SK-N-SH (cell line): ENCODE measurements around the gene PDHX. TPM values are rescaled to one million over a fixed set of nuclear protein-coding genes. Genes with fewer than 3 reads are reported as not detected.

ENCODE experiments used
- CTCF ChIA-PET: fragments of 300-600, 350-600 bp; formaldehyde crosslinking; extraction: SDS; loops from one replicate; lab custom pipeline; 2021; lab: Yijun Ruan, JAX
- POLR2A ChIA-PET: fragments of 350-600 bp; sonication (Branson Sonifier 250); formaldehyde crosslinking; extraction: SDS; loops from one replicate; lab custom pipeline; 2020; ENCODE audit warnings: antibody characterized with exemption, inconsistent platforms; lab: Yijun Ruan, JAX
- DNase-seq: peaks from one replicate; pipeline ENCODE4 v3.0.0; 2012
- H2AFZ ChIP-seq: fragments of 200-600 bp; sonication (generic); 2 replicates; pipeline ENCODE4 v1.8.1; 2016; ENCODE audit warnings: antibody characterized with exemption, mild to moderate bottlenecking, low read depth
- H3F3A ChIP-seq: fragments of 200-600 bp; sonication (generic); replicated peaks from 2 replicates; pipeline ENCODE3; 2016; ENCODE audit warnings: antibody characterized with exemption, mild to moderate bottlenecking; ENCODE audit not compliant: insufficient read depth
- H3K27ac ChIP-seq, 2 experiments: fragments of 200-500 bp in 1 of 2; fragments of 200-600 bp in 1 of 2; sonication (Bioruptor generic) in 1 of 2; sonication (generic), shearing (Covaris generic) in 1 of 2; 2 replicates each; pipeline versions ENCODE4 v1.5.1 to v1.6.1; 2014 to 2016; ENCODE audit warnings: low read depth in 2 of 2, inconsistent platforms in 1 of 2, low read length in 1 of 2, mild to moderate bottlenecking in 1 of 2, mixed read lengths in 1 of 2
- H3K27me3 ChIP-seq: fragments of 200-600 bp; sonication (generic), shearing (Covaris generic); 2 replicates; pipeline ENCODE4 v1.6.1; 2016; ENCODE audit warnings: mixed run types; ENCODE audit not compliant: insufficient read depth
- H3K36me3 ChIP-seq, 2 experiments: fragments of 200-500 bp in 1 of 2; fragments of 200-600 bp in 1 of 2; sonication (Bioruptor generic) in 1 of 2; sonication (generic) in 1 of 2; replicated peaks in 1 of 2; 2 replicates each; pipeline versions ENCODE3 to v1.5.1; 2014 to 2016; ENCODE audit warnings: low read length in 1 of 2, mild to moderate bottlenecking in 1 of 2; ENCODE audit not compliant: insufficient read depth in 2 of 2, control insufficient read depth in 1 of 2
- H3K4me1 ChIP-seq, 2 experiments: fragments of 200-500 bp in 1 of 2; fragments of 200-600 bp in 1 of 2; sonication (Bioruptor generic) in 1 of 2; sonication (generic), shearing (Covaris generic) in 1 of 2; 2 replicates each; pipeline versions ENCODE4 v1.5.1 to v1.6.1; 2014 to 2016; ENCODE audit warnings: low read depth in 1 of 2, low read length in 1 of 2, mixed run types in 1 of 2; ENCODE audit not compliant: insufficient read depth in 2 of 2, control insufficient read depth in 1 of 2
- H3K4me2 ChIP-seq: fragments of 200-600 bp; sonication (generic), shearing (Covaris generic); 2 replicates; pipeline ENCODE4 v1.6.1; 2017; ENCODE audit warnings: mixed run types
- H3K4me3 ChIP-seq, 2 experiments: fragments of 200-500 bp in 1 of 2; fragments of 200-600 bp in 1 of 2; sonication (Bioruptor generic) in 1 of 2; sonication (generic), shearing (Covaris generic) in 1 of 2; 2 replicates each; pipeline versions ENCODE4 v1.5.1 to v1.8.1; 2014 to 2016; ENCODE audit warnings: low read depth in 2 of 2, inconsistent platforms in 1 of 2, low read length in 1 of 2, mild to moderate bottlenecking in 1 of 2, mixed read lengths in 1 of 2, moderate library complexity in 1 of 2
- H3K79me2 ChIP-seq: fragments of 200-600 bp; sonication (generic); 2 replicates; pipeline ENCODE4 v1.8.1; 2017; ENCODE audit warnings: mild to moderate bottlenecking; ENCODE audit not compliant: insufficient read depth
- H3K9ac ChIP-seq: fragments of 200-600 bp; sonication (generic); 2 replicates; pipeline ENCODE4 v1.6.1; 2017; ENCODE audit warnings: mixed run types
- H3K9me2 ChIP-seq: fragments of 200-600 bp; sonication (generic); 2 replicates; pipeline ENCODE4 v1.6.1; 2017; ENCODE audit warnings: mixed run types
- H3K9me3 ChIP-seq: fragments of 200-600 bp; sonication (generic); 2 replicates; pipeline ENCODE4 v1.6.1; 2017; ENCODE audit warnings: mixed run types, mild to moderate bottlenecking, moderate library complexity
- H4K20me1 ChIP-seq: fragments of 200-600 bp; sonication (generic); 2 replicates; pipeline ENCODE4 v1.6.1; 2017; ENCODE audit warnings: mild to moderate bottlenecking, mixed run types; ENCODE audit not compliant: insufficient read depth
- CTCF ChIP-seq: fragments of 200-600 bp; sonication (generic); IDR thresholded peaks from 2 replicates; pipeline ENCODE4 v1.6.1; 2017; ENCODE audit warnings: antibody characterized with exemption, mild to moderate bottlenecking, moderate library complexity
- ELF1 ChIP-seq: IDR thresholded peaks from 2 replicates; pipeline ENCODE4 v1.4.0; 2012
- IRF3 ChIP-seq: fragments of 150-350 bp; IDR thresholded peaks from 2 replicates; pipeline ENCODE4 v1.6.1; 2016; ENCODE audit warnings: mild to moderate bottlenecking, low read depth, low read length
- JUND ChIP-seq: IDR thresholded peaks from 2 replicates; pipeline ENCODE4 v1.4.0; 2012
- MEF2A ChIP-seq: IDR thresholded peaks from 2 replicates; pipeline ENCODE4 v1.4.0; 2012; ENCODE audit warnings: low read depth, borderline replicate concordance
- MXI1 ChIP-seq: IDR thresholded peaks from 2 replicates; pipeline ENCODE4 v1.6.1; 2012; ENCODE audit warnings: mild to moderate bottlenecking, low read depth, low read length, improper control_type of control experiment
- NRF1 ChIP-seq: IDR thresholded peaks from 2 replicates; pipeline ENCODE4 v1.6.1; 2012; ENCODE audit warnings: low read depth, mild to moderate bottlenecking, low read length
- POLR2AphosphoS5 ChIP-seq: IDR thresholded peaks from 2 replicates; pipeline ENCODE4 v1.6.1; 2012; ENCODE audit warnings: low read depth, low read length
- REST ChIP-seq: IDR thresholded peaks from 2 replicates; pipeline ENCODE4 v1.6.1; 2012; ENCODE audit warnings: mild to moderate bottlenecking, low read depth, low read length, moderate library complexity
- TEAD4 ChIP-seq: IDR thresholded peaks from 2 replicates; pipeline ENCODE4 v1.4.0; 2012; ENCODE audit warnings: mild to moderate bottlenecking, borderline replicate concordance; ENCODE audit not compliant: insufficient read depth
- USF1 ChIP-seq: IDR thresholded peaks from 2 replicates; pipeline ENCODE4 v1.4.0; 2012; ENCODE audit warnings: low read depth, borderline replicate concordance
- USF2 ChIP-seq: fragments of 150-350 bp; IDR thresholded peaks from 2 replicates; pipeline ENCODE4 v1.6.1; 2017; ENCODE audit warnings: antibody characterized with exemption, low read length, low read depth, borderline replicate concordance
- ZBTB33 ChIP-seq: IDR thresholded peaks from 2 replicates; pipeline ENCODE4 v1.4.0; 2012; ENCODE audit warnings: low read depth, borderline replicate concordance
- whole genome bisulfite sequencing: methylation state at CpG from one replicate; pipeline ENCODE4 v1.1.6; 2017; ENCODE audit warnings: low lambda C conversion rate; 5-methylcytosine and 5-hydroxymethylcytosine counted together
- polyA plus RNA-seq, 3 experiments: library from polyadenylated mRNA; depleted of rRNA; stranded (reverse); fragments of >200 nt; gene quantifications; 2 replicates each; pipeline ENCODE4 v1.2.3, GENCODE V29; 2012

PDHX gene
- polyA plus RNA-seq, 1 of the 3 experiments (the other 2 are of a cell fraction), result 14.8 TPM

GRCh38 chr11:34905666-34906065 lies 10.8 kb upstream of the PDHX start:
- no peak for DNase-seq
- H3K9ac ChIP-seq, result no peak overlapping the region
- no peak overlapping the region for H2AFZ ChIP-seq
- TF ChIP-seq USF2 (no peak), MXI1 (no peak), IRF3 (no peak), POLR2AphosphoS5 (no peak), JUND (no peak), USF1 (no peak), ELF1 (no peak), CTCF (no peak), TEAD4 (no peak), MEF2A (no peak), ZBTB33 (no peak), NRF1 (no peak), REST (no peak)
- TF ChIP-seq, all 33 proteins: peak for 0
- Histone ChIP-seq H3K27me3 (no peaks in the 10 kb centered on the region), H3K4me1 (no peaks in the 10 kb centered on the region; a peak in 1 of 4 replicates), H3K4me3 (no peak overlapping the region), H3K27ac (no peak overlapping the region), H3K4me2 (no peak overlapping the region), H3K9me2 (no peaks in the 10 kb centered on the region), H3K36me3 (peaks cover 0 to 5% of the 10 kb centered on the region in 2 experiments), H3K79me2 (peaks cover 52% of the 10 kb centered on the region), H3K9me3 (no peaks in the 10 kb centered on the region), H4K20me1 (no peaks in the 10 kb centered on the region), H3F3A (no peaks in the 10 kb centered on the region)
- CTCF ChIA-PET, result no interaction called here
- POLR2A ChIA-PET, result no interaction called here
- 93% methylated on average over 7 of the region's 7 CpGs for WGBS
